GM21723 (cell line): Measurements from ENCODE around the gene GRIN2A.

Source experiments
- ATAC-seq: cut with Tn5 transposase; IDR thresholded peaks from one replicate; pipeline ENCODE4 v1.9.1; 2021; ENCODE audit warnings: mild to moderate bottlenecking, moderate library complexity; ENCODE audit not compliant: unreplicated experiment

Gene GRIN2A

DNA sequence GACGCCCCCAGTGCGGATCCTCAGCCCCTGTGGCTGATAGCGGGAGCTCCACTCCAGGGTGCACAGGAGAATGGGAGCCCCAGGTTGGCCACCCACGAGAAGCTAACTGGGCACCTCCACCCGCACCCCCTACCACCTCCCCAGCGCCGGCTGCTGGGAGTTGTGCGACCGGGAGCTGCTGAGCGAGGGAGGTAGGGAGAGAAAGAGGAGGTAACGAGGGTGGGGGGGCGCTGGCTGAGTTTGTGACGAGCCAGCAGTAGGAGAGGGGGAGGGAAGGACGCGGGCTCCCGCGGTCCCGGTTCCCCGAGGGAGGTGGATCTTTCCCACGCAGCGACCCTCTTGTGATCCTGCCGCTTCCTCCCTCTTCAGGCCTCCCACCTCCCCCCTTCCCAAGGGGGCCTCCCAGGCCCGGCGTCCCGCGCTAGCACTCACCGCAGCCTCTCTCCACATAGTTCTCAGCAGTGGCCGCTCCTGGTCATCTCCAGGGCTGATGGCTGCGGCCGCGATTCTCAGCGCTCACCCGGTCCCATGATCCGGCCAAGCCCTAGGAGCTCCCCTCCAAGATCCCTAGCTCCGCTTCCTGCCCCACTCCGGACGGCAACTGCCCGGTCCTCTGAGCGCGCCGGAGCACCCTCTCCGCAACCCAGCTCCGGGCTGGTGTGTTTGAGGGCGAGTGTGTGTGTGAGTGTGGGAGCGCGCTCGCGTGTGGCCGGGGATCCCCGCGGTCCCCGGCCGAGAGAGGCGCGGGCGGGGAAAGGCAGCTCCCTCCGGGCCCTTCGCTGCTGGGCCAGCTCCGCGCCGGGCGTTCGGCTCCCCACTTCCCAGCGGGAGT is at the start of gene GRIN2A:
Gene GRIN2A, minus strand, starts transcription at position 207 of the 832 bp plus-strand sequence. CDS start 2,017 bp downstream, outside the sequence.
- no peak for ATAC-seq

- ATAC-seq, result no peak
These were observed 49.3 kb upstream of the GRIN2A start for GRCh38 chr16:10231563-10231962.

DNA sequence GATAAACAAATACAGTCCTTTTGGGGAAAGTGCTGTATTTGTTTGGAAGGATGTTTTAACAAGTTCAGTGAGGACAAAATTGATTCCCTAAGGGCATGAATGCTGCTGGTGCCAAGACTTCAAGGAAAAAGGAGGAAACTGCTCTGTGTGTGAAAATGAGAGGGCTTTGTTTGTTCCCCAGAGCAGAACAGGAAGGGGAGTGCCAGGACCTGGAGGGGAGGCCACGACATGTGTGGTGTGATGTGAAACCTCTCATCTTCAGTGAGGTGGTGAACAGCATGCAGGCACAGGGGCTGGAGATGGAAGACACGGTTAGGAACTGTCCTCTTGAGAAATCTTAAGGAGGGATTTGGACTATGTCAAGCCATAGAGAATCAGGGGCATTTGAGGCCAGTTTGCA is 46.6 kb upstream of the GRIN2A start:
- ATAC-seq, result no peak

- no peak for ATAC-seq
These were observed 44.7 kb upstream of the GRIN2A start for GRCh38 chr16:10226987-10227306.

DNA sequence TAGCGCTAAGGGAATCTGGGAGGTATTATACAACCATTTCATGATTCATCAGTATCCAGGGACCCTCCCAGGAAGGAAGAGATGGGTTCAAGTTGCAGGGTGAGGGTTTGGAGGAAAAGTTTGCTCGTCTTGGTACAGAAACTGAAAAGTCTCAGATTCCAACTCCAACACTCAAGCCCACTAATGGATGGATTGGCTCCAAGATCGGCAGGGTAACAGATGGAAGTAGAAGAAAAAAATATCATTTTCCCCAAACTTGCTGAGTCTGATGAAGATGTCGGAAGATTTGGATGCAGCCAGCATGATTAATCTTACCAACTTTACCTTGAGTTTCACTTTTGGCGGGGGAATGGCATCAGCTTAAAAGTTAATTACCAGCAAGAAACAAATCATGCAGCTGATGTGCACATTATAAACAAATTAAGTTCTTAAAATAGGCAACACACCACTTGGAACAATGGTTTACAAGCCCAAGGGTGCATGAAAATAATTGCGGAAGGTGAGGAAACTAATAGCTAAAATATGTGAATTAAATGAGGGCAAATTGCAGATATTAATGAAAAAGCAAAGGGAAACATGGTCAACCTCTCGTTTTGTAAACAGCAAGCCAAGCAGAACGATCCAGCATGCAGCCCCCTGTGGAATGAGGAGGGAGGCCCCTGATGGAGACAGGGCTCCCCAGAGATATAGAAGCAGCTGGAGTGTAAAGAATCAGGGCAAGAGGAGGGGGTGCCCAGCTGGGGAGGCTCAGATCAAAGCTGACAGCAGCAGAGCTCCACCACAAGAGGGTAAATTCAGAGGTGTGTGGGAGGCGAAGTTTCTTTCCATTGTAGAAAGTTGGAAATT is 44.1 kb upstream of the GRIN2A start:
- ATAC-seq, result no peak

- no peak for ATAC-seq
These were observed 43.4 kb upstream of the GRIN2A start for GRCh38 chr16:10225653-10226052.

DNA sequence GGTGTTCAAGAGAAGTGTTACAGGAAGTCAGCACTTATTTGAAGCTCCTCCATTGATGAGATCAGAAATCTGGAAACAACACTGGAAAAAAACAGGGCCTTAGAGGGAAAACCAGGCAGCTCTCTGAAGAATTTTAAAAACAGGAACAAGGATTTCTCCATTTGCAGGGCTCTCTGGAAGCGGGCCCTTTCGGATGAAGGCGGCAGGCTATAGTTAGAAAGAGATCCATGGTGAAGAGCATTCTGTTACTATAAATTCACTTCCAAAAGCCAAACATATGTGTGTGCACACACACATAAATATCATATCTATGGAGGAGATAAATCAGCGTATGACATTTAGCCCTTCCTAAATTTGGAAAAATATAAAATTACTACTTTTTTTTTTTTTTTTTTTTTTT is 42.6 kb upstream of the GRIN2A start:
- ATAC-seq, result no peak

DNA sequence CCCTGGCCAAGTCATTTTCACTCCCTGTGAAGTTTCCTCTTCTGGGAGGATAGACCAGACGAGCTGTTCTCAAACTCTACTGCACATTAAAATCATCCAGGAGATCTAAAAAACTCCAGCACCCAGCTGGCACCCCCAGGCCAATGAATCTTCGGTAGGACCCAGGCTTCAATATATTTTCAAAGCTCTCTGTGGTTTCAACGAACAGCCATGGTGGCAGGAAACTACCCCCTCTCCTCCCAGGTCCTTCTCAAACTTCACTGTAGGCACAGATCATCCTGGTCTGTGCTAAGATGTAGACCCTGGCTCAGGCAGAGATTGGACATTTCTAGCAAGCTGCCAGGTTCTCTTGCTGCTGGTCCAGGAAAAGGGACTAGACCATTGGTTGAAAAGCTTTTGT is 38.7 kb upstream of the GRIN2A start:
- ATAC-seq, result no peak

DNA sequence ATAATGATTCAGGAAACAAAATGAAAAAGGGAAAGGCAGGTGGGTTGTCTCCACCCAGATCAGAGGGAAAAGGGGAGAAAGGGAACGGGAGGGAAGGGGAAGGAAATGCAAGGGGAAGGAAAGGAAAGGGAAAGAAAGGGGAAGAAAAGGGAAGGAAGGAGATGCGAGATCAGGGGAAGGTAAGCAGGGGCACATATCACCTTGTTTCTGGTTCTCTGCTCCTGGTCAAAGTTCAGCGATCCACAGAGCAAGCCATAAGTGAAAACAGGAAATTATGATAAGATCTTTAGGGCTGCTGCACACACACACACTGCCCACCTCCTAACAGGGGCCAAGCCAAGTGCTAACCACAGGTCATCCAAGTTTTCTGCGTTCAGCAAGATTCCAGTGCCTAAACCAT is 37.5 kb upstream of the GRIN2A start:
- ATAC-seq, result no peak

DNA sequence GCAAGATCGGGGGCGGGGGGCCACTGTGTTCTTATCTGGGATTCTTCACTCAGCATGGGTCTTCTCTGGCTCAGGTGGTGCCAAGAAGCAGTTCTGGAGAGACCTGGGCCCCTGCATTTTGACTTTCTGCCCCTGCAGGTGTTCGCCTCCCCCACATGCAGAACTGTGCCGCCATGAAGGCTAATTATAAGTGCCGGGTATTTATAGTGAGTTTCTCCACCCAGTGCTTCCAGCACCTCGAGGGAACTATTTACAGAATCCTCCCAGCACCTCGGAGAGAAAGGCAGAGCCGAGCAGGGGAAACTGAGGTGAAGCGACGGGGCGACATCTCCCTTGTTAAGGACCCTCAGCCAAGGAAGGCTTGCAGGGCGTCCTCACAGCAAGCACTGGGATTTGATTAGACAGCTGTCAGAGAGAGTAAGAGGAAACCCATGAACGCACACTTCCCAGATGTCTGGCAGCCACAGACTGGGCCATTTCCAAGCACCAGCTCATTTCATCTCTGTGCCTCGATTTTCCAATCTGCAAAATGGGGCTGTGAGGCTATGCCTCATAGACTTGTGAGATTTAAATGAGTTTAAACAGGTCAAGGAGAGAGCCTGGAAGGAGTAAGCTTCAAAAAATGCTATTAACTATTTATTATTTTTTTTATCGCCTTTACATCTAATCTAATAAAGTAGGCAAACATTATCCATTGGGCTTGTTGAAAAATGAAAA is 36.4 kb upstream of the GRIN2A start:
- ATAC-seq, result no peak

- no peak for ATAC-seq
These were observed 31.5 kb upstream of the GRIN2A start for GRCh38 chr16:10213748-10214147.

- ATAC-seq, result no peak
These were observed 28.7 kb upstream of the GRIN2A start for GRCh38 chr16:10210944-10211343.

DNA sequence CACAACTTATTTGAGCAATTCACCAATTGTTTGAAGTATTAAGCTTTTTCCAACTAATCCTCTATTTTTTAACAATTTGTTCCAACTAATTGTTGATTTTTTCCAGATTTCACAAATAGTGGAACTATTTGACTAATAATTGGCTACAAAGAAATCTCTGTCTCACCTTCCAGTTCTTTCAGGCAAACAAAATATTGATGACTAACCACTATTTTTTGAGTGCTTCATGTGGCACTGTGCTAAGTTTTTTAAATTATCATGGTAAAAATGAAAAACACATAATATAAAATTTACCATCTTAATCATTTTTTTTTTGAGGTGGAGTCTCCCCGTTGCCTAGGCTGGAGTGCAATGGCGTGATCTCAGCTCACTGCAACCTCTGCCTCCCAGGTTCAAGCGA is 24.6 kb upstream of the GRIN2A start:
- ATAC-seq, result no peak

DNA sequence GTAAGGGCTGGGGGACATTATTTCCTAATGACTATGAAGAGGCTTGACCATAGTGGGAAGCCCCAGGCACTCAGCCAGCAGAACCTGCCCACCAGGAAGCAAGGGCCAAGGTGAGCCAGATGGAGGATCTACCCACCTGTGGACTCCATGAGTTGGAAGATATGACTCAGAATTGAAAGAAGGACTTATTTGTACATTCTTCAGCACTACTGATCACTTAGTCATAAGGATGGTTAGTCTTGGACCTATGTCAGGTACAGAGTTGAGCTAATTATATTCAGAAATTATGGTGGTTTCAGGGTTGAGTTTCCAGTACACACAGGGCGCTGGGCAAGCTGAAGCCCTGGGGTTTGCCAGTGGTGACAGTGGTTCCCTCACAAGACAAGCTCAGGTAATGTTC is 24.0 kb upstream of the GRIN2A start:
- peak; percentile 71 for ATAC-seq

- ATAC-seq, result no peak
These were observed 23.5 kb upstream of the GRIN2A start for GRCh38 chr16:10205688-10206087.

DNA sequence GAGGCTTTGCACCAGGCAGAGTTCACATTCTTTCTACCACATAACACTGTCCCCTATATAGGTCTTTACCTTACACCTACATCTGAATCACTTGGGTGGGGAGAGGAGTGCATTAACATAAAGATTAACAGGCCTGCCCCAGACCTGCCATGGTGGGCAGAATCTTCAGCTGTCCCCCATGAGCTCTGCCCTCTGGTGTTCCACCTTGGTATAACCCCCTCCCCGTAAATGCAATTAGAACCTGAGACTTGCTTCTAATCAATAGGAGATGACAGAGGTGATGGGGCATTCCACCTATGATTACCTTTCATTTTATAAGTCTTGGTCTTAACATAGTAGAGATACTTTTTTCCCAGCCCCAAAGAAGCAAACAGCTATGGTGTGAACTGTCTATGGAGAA is 20.4 kb upstream of the GRIN2A start:
- no peak for ATAC-seq

DNA sequence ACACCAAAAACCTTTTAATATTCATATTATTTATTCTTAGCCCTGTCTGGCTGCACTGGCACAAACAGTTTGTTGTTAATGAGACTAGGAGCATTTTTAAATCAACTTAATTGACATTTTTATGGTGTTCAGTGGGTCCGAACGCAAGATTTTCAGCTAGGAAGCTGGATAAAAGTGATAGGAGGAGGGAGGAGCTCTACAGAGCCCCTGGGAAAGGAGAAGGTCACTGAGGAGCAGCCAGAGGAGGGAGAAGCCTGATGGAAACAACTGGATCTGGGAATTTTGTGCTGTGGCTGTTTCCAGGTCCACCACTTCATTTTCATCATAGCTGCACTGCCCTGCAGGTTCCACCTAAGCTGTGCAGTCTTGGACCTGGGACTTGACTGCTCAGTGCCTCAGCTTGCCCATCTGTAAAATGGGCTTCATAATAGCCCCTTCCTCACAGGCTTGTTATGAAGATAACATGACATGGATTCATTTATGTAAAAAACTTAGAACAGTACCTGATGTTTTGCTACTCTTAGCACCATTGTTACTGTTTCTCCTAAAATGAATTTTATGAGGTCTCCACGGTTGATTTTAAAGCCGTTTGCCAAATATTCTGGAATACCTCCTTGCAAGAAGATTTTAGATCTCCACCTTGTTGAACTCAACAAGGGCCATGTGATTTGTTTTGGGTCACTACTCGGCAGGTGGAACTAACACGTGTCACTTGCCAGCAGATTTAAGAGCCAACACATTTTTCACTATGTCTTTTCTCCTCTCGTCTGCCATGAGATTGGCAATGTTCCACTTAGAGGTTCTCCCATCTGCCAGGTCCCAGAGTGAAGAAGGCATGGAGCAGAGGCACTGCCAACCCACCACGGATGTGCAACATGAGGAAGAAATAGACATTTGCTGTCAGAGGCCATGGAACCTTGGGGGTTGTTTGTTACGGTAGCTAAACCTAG is 18.7 kb upstream of the GRIN2A start:
- ATAC-seq, result no peak

DNA sequence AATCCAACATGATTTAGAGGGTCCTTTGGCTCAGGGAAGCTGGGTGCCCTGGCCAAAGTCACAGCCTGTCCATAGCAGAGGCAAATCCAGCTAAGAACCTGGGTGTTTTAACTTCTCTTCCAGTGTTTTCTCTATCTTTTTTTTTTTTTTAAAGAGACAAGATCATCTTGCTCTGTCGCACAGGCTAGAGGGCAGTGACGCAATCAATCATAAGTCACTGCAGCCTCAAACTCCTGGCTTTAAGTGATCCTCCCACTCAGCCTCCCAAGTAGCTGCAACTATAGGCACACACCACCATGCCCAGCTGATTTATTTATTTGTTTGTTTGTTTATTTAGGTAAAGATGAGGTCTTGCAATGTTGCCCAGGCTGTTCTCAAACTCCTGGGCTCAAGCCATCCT is 14.8 kb upstream of the GRIN2A start:
- ATAC-seq, result no peak

GRCh38 chr16:10191096-10191495 is 8.9 kb upstream of the GRIN2A start:
- ATAC-seq, result no peak

DNA sequence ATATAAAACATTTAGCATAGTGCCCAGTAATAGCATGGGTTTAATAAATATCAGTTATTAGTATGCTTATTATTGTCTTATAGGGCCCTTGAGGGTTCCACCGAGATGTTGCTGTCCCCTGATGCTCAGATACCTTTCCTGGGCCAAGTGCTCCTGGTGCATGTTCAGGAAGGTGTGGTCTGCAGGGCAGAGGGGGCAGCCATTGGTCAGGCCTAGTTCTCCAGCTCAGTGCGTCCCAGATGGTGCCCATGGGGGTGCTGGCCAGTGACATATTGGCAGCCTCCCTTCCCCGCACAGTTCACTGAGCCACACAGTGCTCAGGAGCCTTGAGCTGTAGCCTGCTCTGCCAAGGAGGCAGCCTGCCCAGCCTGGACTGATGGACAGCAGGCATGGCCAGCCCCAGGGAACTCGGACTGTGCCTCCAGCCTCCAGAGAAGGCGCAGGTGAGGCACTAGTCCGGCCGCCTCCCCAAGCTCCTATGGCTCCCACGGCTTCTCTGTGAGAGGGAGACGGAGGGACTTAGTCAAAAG is 7.7 kb upstream of the GRIN2A start:
- ATAC-seq, result no peak
